ENCODE data around the gene LHFPL3. TPM values are rescaled to one million over a fixed set of nuclear protein-coding genes. Genes with fewer than 3 reads are reported as not detected.

Gene LHFPL3
- total RNA-seq, 1 experiment from 2014 or later: 0.83 TPM

- no peak for TF ChIP-seq MLX (CRISPR knock-in tag; IDR thresholded peaks at IDR 0.05)
These were observed 522.9 kb downstream of the LHFPL3 start (continued) for GRCh38 chr7:104851268-104851667.

GRCh38 chr7:104852386-104852785, 524.0 kb downstream of the LHFPL3 start:
- H3K27me3 Mint-ChIP-seq (ENCODE audit: low read depth): no peaks in the 10 kb centered on the region; the same call in 1 of the 2 replicates
- DNase-seq (ENCODE audit: low spot score) (no peak), ATAC-seq (no peak)
- POLR2A ChIA-PET: no interaction called here
- no peaks in the 10 kb centered on the region for H3K9me3 Mint-ChIP-seq
- H3K36me3 Mint-ChIP-seq: no peaks in the 10 kb centered on the region
- CTCF ChIA-PET: interaction anchor here (1.0 to 1.9 kb wide), 3 partner anchors 9 to 31 kb away, joined by 3 to 9 read pairs (median 7); no protein-coding TSS in a partner anchor
- no peak overlapping the region for H3K4me3 Mint-ChIP-seq
- TF ChIP-seq CDX4 (CRISPR knock-in tag; IDR thresholded peaks at IDR 0.05; ENCODE audit: borderline replicate concordance) (no peak), CBFB (CRISPR knock-in tag; IDR thresholded peaks at IDR 0.05; ENCODE audit: low read depth) (no peak), USF1 (CRISPR knock-in tag; IDR thresholded peaks at IDR 0.05) (no peak), ARID4B (CRISPR knock-in tag; IDR thresholded peaks at IDR 0.05; ENCODE audit: borderline replicate concordance) (no peak), PRRX2 (CRISPR knock-in tag; IDR thresholded peaks at IDR 0.05) (no peak), MLX (CRISPR knock-in tag; IDR thresholded peaks at IDR 0.05) (no peak), ZNF317 (CRISPR knock-in tag; IDR thresholded peaks at IDR 0.05; ENCODE audit: borderline replicate concordance, low read depth) (no peak), HMGXB4 (CRISPR knock-in tag; IDR thresholded peaks at IDR 0.05) (no peak), MAX (CRISPR knock-in tag; IDR thresholded peaks at IDR 0.05) (no peak), ZNF121 (CRISPR knock-in tag; IDR thresholded peaks at IDR 0.05) (no peak), USF2 (CRISPR knock-in tag; IDR thresholded peaks at IDR 0.05) (no peak), ZNF219 (CRISPR knock-in tag; IDR thresholded peaks at IDR 0.05; ENCODE audit: borderline replicate concordance) (no peak), E2F4 (CRISPR knock-in tag; IDR thresholded peaks at IDR 0.05; ENCODE audit: borderline replicate concordance, low read depth) (no peak), ELF4 (CRISPR knock-in tag; IDR thresholded peaks at IDR 0.05; ENCODE audit: low read depth) (no peak), MYBL2 (CRISPR knock-in tag; IDR thresholded peaks at IDR 0.05) (no peak)
- no peak overlapping the region for H3K27ac Mint-ChIP-seq
- no peaks in the 10 kb centered on the region for H3K4me1 Mint-ChIP-seq

Measured in WTC11 (cell line).